ENCODE results near the gene TNFAIP8L2. TPM values are rescaled to one million over a fixed set of nuclear protein-coding genes. Genes with fewer than 3 reads are reported as not detected.
"Not testable (repeated sequence)": the region's sequence is repeated elsewhere in the genome, so short reads cannot be mapped to it uniquely, and the experiment has no call there.

Gene TNFAIP8L2
- total RNA-seq, 1 donor from 2014 or later, result 10.3 TPM

GRCh38 chr1:151176514-151177045 is 20.1 kb downstream of the TNFAIP8L2 start:
- no peak for ATAC-seq
- Histone ChIP-seq H3K9me3 (no peaks in the 10 kb centered on the region), H3K4me3 (no peak overlapping the region), H3K4me1 (no peaks in the 10 kb centered on the region), H3K27ac (no peak overlapping the region), H3K27me3 (no peaks in the 10 kb centered on the region), H3K36me3 (peaks cover 77% of the 10 kb centered on the region)
- DNase-seq, result no peak
- TF ChIP-seq, protein P1, sequence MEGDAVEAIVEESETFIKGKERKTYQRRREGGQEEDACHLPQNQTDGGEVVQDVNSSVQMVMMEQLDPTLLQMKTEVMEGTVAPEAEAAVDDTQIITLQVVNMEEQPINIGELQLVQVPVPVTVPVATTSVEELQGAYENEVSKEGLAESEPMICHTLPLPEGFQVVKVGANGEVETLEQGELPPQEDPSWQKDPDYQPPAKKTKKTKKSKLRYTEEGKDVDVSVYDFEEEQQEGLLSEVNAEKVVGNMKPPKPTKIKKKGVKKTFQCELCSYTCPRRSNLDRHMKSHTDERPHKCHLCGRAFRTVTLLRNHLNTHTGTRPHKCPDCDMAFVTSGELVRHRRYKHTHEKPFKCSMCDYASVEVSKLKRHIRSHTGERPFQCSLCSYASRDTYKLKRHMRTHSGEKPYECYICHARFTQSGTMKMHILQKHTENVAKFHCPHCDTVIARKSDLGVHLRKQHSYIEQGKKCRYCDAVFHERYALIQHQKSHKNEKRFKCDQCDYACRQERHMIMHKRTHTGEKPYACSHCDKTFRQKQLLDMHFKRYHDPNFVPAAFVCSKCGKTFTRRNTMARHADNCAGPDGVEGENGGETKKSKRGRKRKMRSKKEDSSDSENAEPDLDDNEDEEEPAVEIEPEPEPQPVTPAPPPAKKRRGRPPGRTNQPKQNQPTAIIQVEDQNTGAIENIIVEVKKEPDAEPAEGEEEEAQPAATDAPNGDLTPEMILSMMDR (IDR thresholded peaks at IDR 0.05), result no peak
- intact Hi-C loops (cut with DNase I), result no loop called here

DNA sequence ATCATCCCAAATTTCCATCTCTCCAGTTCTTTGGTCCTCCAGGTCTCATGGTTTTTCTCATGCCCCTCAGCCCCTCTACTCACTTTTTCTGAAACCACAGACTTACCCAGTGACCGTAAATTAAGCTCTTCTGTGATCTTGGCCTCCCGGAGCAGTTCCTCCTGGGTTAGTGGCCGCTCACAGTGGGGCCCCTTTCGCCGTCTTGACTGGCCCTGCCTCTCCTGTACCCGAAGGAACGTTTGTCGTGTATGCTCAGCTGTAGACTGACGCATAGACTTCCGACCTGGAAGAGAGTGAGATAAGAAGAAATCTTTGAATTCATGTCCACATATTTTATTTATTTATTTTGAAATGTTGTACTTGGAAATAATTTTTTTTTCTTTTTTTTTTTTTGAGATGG is 27.8 kb downstream of the TNFAIP8L2 start:
- ATAC-seq (no peak), DNase-seq (no peak)
- Histone ChIP-seq H3K4me3 (no peak overlapping the region), H3K27ac (no peak overlapping the region), H3K36me3 (peaks cover 67% of the 10 kb centered on the region), H3K4me1 (peaks cover 10% of the 10 kb centered on the region), H3K27me3 (no peaks in the 10 kb centered on the region), H3K9me3 (no peaks in the 10 kb centered on the region)
- intact Hi-C loops (cut with DNase I), result no loop called here
- TF ChIP-seq, protein P1 (IDR thresholded peaks at IDR 0.05), result no peak

GRCh38 chr1:151187205-151187604 is 30.8 kb downstream of the TNFAIP8L2 start:
- no peak overlapping the region for H3K27ac ChIP-seq

GRCh38 chr1:151188667-151189066 is 32.2 kb downstream of the TNFAIP8L2 start:
- Histone ChIP-seq H3K36me3 (peaks cover 22% of the 10 kb centered on the region), H3K4me3 (peak overlapping the region; percentile 62), H3K4me1 (peaks cover 17% of the 10 kb centered on the region)
- intact Hi-C loops (cut with DNase I); H3K9me3 ChIP-seq; DNase-seq; H3K27ac ChIP-seq; ATAC-seq; H3K27me3 ChIP-seq: not testable (repeated sequence)

More at GRCh38 chr1:151187205-151187604, 30.8 kb downstream of the TNFAIP8L2 start:
- H3K4me1 ChIP-seq, result peaks cover 17% of the 10 kb centered on the region
- DNase-seq (no peak), ATAC-seq (no peak)
- TF ChIP-seq, protein P1 (IDR thresholded peaks at IDR 0.05), result no peak
- peaks cover 37% of the 10 kb centered on the region for H3K36me3 ChIP-seq
- H3K9me3 ChIP-seq, result no peaks in the 10 kb centered on the region
- intact Hi-C loops (cut with DNase I), result no loop called here
- no peak overlapping the region for H3K4me3 ChIP-seq
- H3K27me3 ChIP-seq, result no peaks in the 10 kb centered on the region

DNA sequence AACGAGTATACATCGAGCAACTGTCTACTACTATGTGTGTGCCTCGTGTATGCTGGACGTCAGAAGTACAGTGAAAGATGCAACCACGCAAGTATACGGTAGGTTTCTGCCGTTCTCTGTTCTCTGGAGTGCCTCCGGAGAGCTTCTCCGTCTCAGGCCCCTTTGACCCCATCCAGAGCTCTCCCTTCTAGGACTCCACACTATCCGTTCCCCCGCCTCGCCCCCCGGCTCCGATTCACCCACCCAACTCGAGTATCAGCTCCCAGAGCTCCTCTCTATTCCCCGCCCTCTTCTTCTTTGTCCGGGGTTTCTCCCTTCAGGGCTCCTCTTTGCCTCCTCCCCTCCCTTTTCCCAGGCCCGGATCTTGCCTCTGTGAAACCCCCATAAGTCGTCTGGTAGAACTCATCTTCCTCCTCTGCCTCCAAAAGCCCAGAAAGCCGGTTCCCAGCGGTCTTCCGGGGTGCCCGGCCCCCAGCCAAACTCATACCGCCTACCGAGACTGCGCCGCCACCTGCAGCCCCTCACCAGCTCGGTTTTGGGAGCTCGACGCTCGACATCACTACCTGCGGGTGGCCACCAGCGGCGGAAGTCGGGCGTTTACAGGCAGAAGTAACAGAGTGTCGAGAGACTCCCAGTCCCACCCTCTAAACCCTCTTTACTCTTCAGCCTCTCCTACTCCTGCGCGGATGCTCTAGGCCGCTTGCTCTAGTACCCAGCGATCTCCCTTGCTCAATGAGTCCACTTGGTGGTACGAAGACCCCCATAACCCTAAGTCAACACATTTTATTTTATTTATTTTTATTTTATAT is 33.4 kb downstream of the TNFAIP8L2 start, which contains the start of gene VPS72:
Gene VPS72 (minus strand): TSS at position 561 of the 809 bp plus-strand sequence. CDS start 76 bp downstream, at position 485.
- DNase-seq, result peak; percentile 91
- H3K36me3 ChIP-seq, result peaks cover 10% of the 10 kb centered on the region
- peak within 1 kb of the TSS; percentile 76 for H3K27ac ChIP-seq
- H3K4me1 ChIP-seq, result peaks cover 17% of the 10 kb centered on the region
- H3K9me3 ChIP-seq, result no peaks in the 10 kb centered on the region
- TF ChIP-seq, protein P1 (IDR thresholded peaks at IDR 0.05), result peak; percentile 10
- no peaks in the 10 kb centered on the region for H3K27me3 ChIP-seq
- intact Hi-C loops (cut with DNase I), result no loop called here
- H3K4me3 ChIP-seq, result peak within 1 kb of the TSS; percentile 62
- peak; percentile 99 for ATAC-seq

- H3K27ac ChIP-seq, result no peak overlapping the region
- DNase-seq (no peak), ATAC-seq (no peak)
- TF ChIP-seq, protein P1 (IDR thresholded peaks at IDR 0.05), result no peak
- H3K4me1 ChIP-seq, result peaks cover 21% of the 10 kb centered on the region
- no peak overlapping the region for H3K4me3 ChIP-seq
- H3K9me3 ChIP-seq, result no peaks in the 10 kb centered on the region
- H3K27me3 ChIP-seq, result no peaks in the 10 kb centered on the region
- intact Hi-C loops (cut with DNase I), result no loop called here
- no peaks in the 10 kb centered on the region for H3K36me3 ChIP-seq
Observed at GRCh38 chr1:151192047-151192446, 35.6 kb downstream of the TNFAIP8L2 start.

All from upper lobe of right lung (tissue), 1 donor.